GM21360 (cell line): Measurements from ENCODE around the gene LRTM2.
A peak's percentile ranks its signal among the peaks of the same experiment; 100 is the strongest.

Experiments
- ATAC-seq: cut with Tn5 transposase; IDR thresholded peaks from one replicate; pipeline ENCODE4 v1.9.1; 2021; ENCODE audit warnings: mild to moderate bottlenecking, moderate library complexity; ENCODE audit not compliant: unreplicated experiment

LRTM2 gene

GRCh38 chr12:1820191-1820895 lies at the start of gene LRTM2:
Gene LRTM2, plus strand, starts transcription at chr12:1820565. Its CDS starts 7,584 bp downstream, at chr12:1828149.
- no peak for ATAC-seq

GRCh38 chr12:1773937-1774655 lies 46.3 kb upstream of the LRTM2 start:
- no peak for ATAC-seq

GRCh38 chr12:1776170-1776921 lies 44.0 kb upstream of the LRTM2 start:
- no peak for ATAC-seq

GRCh38 chr12:1777798-1778197 lies 42.6 kb upstream of the LRTM2 start:
- ATAC-seq, result no peak

- no peak for ATAC-seq
These were observed 41.5 kb upstream of the LRTM2 start for GRCh38 chr12:1778911-1779310.

GRCh38 chr12:1779783-1780182 lies 40.6 kb upstream of the LRTM2 start:
- no peak for ATAC-seq

- ATAC-seq, result no peak
These were observed 38.6 kb upstream of the LRTM2 start for GRCh38 chr12:1781772-1782171.

- no peak for ATAC-seq
These were observed 38.1 kb upstream of the LRTM2 start for GRCh38 chr12:1782215-1782614.

GRCh38 chr12:1787714-1788113 lies 32.7 kb upstream of the LRTM2 start:
- ATAC-seq, result no peak

- ATAC-seq, result no peak
These were observed 29.9 kb upstream of the LRTM2 start for GRCh38 chr12:1790444-1790843.

- no peak for ATAC-seq
These were observed 29.1 kb upstream of the LRTM2 start for GRCh38 chr12:1791104-1791841.

GRCh38 chr12:1792406-1792805 lies 28.0 kb upstream of the LRTM2 start:
- no peak for ATAC-seq

GRCh38 chr12:1793426-1794210 lies 26.7 kb upstream of the LRTM2 start:
- no peak for ATAC-seq

- ATAC-seq, result no peak
These were observed 25.8 kb upstream of the LRTM2 start for GRCh38 chr12:1794440-1795090.

GRCh38 chr12:1795221-1795784 lies 25.1 kb upstream of the LRTM2 start:
- no peak for ATAC-seq

GRCh38 chr12:1795785-1796514 lies 24.4 kb upstream of the LRTM2 start:
- peak; percentile 81 for ATAC-seq

- peak; percentile 8 for ATAC-seq
These were observed 23.8 kb upstream of the LRTM2 start for GRCh38 chr12:1796515-1797010.
